NCI-H1105 (cell line): ENCODE measurements around the gene CDK3.
"Not testable (repeated sequence)": the region's sequence is repeated elsewhere in the genome, so short reads cannot be mapped to it uniquely, and the experiment has no call there.

Experiments used
- DNase-seq: peaks from one replicate; lab custom pipeline; 2025; lab: John Stamatoyannopoulos, UW

The CDK3 gene

DNA sequence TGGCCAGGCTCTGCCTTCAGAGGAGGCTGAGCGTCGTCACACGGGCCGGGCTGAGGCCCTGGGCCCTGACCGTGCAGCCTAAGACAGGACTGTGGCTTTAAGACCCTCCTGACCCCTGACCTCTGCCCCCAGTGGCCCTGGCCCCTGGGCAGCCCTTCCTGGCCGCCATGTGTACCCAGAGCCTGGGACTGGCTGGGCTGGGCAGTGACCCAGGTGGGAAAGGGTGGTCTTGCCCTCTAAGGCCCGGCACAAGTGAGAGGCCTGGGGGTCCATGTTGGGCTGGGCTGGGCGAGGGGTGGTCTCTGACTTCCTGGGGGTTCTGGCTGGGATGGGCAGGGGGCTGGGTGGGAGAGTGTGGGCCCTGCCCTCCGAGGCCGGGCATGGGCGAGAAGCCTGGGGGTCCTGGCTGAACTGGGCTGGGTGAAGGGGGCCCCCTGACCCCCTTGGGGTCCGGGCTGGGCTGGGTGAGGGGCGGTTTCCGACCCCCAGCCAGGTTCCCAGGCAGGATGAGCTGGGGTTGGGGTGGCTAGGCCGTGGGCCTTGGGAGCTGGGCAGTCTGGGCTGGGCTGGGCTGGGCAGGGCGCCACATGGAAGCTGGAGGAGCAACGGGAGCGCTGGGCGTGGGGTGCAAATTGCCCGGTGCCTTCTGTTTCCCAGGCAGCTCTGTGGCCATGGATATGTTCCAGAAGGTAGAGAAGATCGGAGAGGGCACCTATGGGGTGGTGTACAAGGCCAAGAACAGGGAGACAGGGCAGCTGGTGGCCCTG, at the start of gene CDK3:
Gene CDK3, plus strand, starts transcription at position 101 of the 767 bp plus-strand sequence. Its CDS starts 571 bp downstream, at position 672.
- DNase-seq = no peak

- no peak for DNase-seq
These were observed 49.6 kb upstream of the CDK3 start for GRCh38 chr17:75950855-75951554.

DNA sequence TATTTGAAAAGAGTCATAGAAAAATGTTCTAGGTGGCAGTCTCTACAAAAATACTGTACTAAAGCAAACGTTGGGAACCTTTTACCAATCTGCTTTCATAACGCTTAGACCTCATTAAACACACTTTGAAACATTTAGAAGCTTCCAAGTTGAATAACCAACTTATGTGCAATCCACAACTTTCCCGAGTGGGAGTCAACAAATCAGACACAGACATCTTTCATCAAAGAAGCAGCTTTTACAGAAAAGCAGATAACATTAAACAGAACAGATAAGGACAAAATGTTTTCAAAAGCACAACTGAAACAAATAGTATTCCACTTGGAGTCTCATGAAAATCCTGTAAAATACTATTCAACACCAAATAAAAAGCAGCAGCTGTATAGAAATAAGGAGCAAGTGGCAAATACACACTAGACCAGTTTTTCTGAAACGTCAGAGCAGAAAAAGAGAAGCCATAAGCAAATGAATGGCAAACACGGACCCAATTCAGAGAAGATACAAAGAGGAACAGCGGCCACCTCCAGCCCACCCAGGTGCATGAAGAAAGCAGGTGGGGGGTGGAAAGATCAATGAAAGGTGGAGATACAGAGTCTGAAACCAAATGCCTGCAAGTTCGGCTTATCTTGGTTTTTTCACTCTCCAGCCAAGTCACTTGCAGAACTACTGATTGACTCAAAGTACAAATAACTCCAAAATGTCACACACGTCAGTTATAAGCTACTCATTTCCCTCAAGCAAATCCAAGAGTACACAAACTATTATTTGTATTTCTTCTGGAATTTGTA, 41.4 kb upstream of the CDK3 start:
- no peak for DNase-seq

DNA sequence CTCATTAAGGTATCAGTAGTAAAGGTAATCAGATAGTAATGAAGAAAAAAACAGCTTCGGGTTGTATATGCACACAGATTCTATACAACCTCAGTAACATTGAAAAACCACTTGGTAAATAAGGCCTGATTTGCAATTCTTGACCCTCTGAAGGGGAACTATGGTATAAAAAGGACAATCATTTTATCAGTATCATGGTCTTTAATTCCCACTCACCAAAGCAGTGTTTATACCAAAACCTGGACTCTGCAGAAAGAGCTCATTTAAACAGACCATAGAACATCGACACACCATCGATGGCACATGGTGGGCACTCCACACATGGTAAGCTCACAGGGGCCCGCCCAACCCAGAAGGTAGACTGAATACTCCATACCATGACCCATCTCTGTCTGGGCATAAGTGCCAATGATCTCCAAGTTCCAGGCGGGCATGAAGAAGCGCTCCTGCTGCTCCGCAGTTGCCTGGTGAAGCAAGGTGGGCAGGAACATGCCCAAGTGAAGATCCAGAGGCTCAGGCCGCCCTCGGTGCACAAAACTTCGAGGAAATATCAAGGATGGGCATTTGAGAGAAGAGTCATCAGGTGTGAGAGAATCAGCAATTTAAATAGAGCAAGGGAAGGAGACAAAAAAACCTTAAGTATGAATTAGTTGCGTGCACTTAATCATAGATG, 40.7 kb upstream of the CDK3 start:
- DNase-seq = no peak

DNA sequence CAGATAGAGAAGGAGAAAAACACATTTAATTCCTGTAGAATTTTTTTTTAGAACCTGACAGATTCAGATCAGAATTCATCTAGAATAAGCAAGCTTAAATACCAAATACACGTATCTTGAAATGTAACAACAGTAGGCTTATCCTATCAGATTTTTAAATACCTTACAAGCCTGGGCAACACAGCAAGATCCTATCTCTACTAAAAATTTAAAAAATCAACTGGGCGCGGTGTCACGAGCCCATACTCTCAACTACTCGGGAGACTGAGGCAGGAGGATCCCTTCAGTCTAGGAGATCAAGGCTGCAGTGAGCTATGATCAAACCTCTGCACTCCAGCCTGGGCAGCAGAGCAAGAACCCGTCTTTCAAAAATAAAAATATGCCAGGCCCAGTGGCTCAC, 35.2 kb upstream of the CDK3 start:
- DNase-seq = no peak

DNA sequence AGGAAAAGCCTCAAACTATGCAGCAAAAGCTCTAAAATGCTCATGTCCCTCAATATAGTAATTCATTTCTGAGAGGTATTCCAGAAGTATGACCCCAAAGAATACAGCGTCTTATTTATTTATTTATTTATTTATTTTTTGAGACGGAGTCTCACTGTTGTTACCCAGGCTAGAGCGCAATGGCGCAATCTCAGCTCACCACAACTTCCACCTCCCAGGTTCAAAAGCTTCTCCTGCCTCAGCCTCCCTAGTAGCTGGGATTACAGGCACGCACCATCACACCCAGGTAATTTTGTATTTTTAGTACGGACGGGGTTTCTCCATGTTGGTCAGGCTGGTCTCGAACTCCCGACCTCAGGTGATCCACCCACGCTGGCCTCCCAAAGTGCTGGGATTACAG, 31.6 kb upstream of the CDK3 start:
- DNase-seq = not testable (repeated sequence)

DNA sequence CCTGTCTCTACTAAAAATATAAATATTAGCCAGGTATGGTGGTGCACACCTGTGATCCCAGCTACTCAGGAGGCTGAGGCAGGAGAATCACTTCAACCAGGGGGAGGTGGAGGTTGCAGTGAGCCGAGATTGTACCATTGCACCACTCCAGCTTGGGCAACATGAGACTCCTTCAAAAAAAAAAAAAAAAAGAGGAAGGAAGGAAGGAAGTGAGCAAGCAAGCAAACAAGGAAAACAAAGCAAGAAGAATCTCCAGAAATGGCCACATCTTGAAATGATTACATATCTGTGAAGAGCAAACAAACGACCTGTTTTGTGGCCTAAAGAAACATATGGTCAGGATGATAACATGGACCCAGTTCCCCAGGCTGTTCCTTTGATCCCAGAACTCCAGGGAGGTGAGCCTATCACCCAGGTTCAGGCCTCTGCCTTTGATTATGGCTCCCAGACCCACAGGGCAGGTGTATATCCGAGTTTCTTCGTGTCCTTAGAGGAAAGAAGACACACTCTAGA, 30.6 kb upstream of the CDK3 start:
- no peak for DNase-seq

DNA sequence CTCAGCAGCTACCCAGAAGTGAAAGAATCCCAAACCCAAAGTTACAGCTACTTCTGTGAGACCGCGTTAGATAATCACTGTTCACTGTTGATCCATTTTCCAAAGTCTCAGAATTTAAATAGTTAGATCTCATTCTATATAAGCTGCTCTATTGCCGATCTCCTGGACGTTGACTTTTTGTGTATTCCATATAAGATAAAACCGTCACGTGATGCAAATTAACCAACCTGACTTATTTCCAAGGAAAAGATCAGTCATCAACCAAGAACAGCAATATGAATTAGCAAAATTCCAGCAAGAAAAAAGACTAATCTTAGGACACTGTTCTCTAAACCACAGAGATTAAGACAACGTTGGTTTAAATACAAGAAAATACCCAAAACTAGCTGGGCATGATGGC, 30.0 kb upstream of the CDK3 start:
- no peak for DNase-seq

GRCh38 chr17:75975187-75975586, 25.5 kb upstream of the CDK3 start:
- not testable (repeated sequence) for DNase-seq

DNA sequence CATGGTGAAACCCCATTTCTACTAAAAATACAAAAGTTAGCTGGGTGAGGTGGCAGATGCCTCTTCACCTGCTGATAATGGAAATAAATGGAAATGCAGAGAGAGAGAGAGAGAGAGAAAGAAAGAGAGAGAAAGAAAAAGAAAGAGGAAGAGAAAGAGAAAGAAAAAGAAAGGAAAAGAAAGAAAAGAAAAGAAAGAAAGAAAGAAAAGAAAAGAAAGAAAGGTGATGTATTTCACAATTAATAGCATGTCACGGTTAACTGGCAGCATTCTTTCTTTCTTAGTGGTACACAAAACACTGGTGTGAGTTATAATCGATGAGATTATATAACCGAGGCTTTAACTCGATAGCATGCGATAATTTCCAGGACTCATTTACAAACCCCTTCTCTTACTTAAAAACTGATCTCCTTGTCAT, 24.9 kb upstream of the CDK3 start:
- no peak for DNase-seq

- no peak for DNase-seq
These were observed 24.3 kb upstream of the CDK3 start for GRCh38 chr17:75976175-75976848.

GRCh38 chr17:75978938-75979704, 21.5 kb upstream of the CDK3 start, which contains the start of the genes ACOX1 and TEN1:
Gene ACOX1, minus strand, starts transcription at chr17:75979166. Its CDS starts 93 bp downstream, at chr17:75979073.
Gene TEN1, plus strand, starts transcription at chr17:75979240. Its CDS starts 6,953 bp downstream, at chr17:75986193.
- DNase-seq = peak; percentile 96

GRCh38 chr17:75979705-75980187, 20.9 kb upstream of the CDK3 start:
- DNase-seq = no peak

- DNase-seq = peak; percentile 1
These were observed 20.3 kb upstream of the CDK3 start for GRCh38 chr17:75980188-75981018.

- DNase-seq = no peak
These were observed 19.5 kb upstream of the CDK3 start for GRCh38 chr17:75981019-75981615.

DNA sequence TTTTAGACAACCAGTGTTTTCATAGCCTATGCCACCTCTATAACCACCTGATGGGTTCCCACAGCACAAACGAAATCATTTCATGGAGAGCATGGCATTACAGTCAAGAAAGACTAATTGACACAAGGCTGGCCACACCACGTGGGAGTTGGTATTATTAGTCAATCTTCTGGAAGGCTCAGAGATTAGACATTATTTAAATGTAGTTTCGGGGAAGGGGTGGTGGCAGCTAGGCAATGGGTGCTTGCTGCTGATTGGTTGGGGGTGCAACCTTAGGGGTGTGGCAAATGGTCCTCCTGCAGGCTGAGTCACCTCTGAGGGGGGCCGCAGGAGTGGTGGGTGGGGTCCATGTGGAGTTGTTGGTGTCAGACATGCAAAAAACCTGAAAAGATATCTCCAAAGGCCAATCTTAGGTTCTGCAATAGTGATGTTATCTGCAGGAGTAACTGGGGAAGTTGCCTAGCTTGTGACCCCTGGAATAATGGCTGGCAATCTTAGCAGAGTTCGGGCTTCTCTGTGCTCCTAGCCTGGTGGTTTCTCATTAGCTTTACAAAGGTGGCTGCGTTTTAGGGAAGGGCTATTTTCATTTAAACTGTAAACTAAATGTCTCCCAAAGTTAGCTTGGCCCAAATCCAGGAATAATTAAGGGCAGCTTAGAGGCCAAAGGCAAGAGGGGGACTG, 17.0 kb upstream of the CDK3 start:
- no peak for DNase-seq

DNA sequence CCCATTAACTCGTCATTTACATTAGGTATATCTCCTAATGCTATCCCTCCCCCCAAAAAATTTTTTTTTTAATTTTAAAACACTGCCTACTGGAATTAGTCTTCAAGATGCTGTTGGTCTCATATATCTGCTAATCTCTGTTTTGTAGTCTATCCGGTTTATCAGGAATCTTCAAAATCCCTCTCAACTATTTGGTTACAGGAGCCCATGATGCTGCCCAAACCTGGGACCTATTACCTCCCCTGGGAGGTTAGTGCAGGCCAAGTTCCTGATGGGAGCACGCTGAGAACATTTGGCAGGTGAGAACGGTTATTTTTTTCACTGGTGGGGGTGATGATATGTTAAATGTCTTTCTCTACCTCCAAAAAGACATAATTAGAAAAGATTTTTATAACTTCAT, 14.7 kb upstream of the CDK3 start:
- DNase-seq = no peak

DNA sequence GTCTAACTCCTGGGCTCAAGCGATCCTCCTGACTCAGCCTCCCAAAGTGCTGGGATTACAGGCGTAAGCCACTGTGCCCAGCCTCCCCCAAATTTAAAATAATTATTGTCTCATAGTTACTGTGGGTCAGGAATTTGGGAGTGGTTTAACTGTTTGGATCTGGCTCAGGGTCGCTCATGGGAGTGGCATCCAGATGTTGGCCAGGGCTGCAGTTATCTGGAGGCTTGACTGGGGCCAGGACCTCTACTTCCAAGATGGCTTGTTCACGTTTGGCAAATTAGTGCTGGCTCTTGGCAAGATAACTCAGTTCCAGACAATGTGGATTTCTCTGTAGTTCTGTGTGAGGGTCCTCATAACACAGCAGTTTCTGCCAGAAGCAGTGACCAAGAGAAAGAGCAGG, 13.6 kb upstream of the CDK3 start:
- no peak for DNase-seq
